ENCODE results near the gene MFRP. TPM values are rescaled to one million over a fixed set of nuclear protein-coding genes. Genes with fewer than 3 reads are reported as not detected.

The MFRP gene
- total and polyA plus RNA-seq, 9 donors, result not detected

DNA sequence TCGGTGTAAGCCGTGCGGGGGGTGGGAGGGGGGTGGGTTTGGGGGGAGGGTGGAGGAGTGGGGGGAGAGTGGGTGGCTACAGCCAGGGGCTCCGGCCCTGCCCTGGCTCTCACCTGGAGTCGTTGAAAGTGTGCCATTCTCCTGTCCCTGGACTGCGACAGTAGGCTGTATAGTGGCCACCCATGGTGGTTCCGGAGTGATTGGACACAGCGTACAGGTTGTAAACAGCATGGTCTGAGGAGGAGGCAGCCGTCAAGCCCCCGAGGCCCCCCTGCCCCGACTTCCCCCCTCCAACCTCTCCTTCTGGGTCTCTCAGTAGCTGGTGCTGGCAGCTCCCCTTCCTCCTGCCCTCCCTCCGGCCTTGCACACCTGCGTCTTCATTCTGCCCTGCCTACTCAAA lies 10.6 kb upstream of the MFRP start:
- H3K36me3 ChIP-seq (ENCODE audit: control insufficient read depth, insufficient read depth, low read length), result peaks cover 36% of the 10 kb centered on the region
- 70% methylated on average over 2 of the region's 13 CpGs for WGBS (ENCODE audit: insufficient coverage)
- no peak for DNase-seq
- H3K4me3 ChIP-seq (ENCODE audit: low read length), result peak overlapping the region; percentile 60
- H3K27me3 ChIP-seq (ENCODE audit: control insufficient read depth, insufficient read depth, low read length), result no peaks in the 10 kb centered on the region
- H3K9me3 ChIP-seq (replicated peaks; ENCODE audit: control insufficient read depth, low read depth, low read length), result no peaks in the 10 kb centered on the region
- H3K4me1 ChIP-seq (ENCODE audit: control insufficient read depth, insufficient read depth, low read length), result peaks cover 42% of the 10 kb centered on the region
- H3K27ac ChIP-seq (ENCODE audit: low read length), result no peak overlapping the region

GRCh38 chr11:119356349-119357031 lies 10.0 kb upstream of the MFRP start:
- WGBS (ENCODE audit: insufficient coverage), result 1% methylated on average over 41 of the region's 54 CpGs
- no peaks in the 10 kb centered on the region for H3K9me3 ChIP-seq (replicated peaks; ENCODE audit: control insufficient read depth, low read depth, low read length)
- peak overlapping the region; percentile 80 for H3K27ac ChIP-seq (ENCODE audit: low read length)
- peaks cover 36% of the 10 kb centered on the region for H3K4me1 ChIP-seq (ENCODE audit: control insufficient read depth, insufficient read depth, low read length)
- peak overlapping the region; percentile 60 for H3K4me3 ChIP-seq (ENCODE audit: low read length)
- peaks cover 36% of the 10 kb centered on the region for H3K36me3 ChIP-seq (ENCODE audit: control insufficient read depth, insufficient read depth, low read length)
- DNase-seq, result peak; percentile 91
- no peaks in the 10 kb centered on the region for H3K27me3 ChIP-seq (ENCODE audit: control insufficient read depth, insufficient read depth, low read length)

DNA sequence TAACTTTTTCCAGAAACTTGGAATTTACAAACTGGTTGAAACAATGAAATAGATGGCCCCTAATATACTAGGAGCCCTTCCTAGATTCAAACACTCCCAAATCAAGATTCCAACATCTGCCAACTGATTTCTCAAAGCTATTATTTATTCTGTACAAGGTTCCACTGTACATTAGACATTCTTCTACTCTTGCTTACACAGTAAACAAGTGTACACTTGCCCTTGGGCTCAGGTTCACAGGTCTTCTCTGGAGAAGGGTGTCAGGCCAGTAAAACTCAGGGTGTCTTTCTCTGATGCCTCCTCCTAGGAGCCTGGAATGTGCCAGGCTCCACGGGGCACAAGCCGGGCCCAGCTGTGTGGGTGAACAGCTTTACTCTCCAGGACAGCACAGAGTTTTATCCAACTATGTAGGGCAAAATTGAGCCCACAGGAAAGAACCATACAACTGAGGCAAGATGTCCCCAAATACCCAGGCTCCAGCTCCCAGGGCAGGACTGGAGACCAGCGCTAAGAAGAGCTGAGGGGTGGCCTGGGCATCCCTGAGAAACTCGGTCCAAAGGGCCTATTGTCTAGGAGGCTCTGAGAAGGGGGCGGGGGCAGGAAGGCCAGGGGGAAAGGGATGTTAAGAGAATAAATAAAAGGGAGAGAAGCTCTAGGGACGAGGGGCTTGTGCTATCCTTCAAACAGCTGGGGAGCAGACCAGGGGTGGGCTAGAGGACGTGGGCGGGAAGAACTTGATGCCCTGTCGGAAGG lies 8.8 kb upstream of the MFRP start:
- WGBS (ENCODE audit: insufficient coverage), result 82% methylated on average over 7 of the region's 9 CpGs
- no peak for DNase-seq
- H3K27me3 ChIP-seq (ENCODE audit: control insufficient read depth, insufficient read depth, low read length), result no peaks in the 10 kb centered on the region
- no peak overlapping the region for H3K27ac ChIP-seq (ENCODE audit: low read length)
- H3K4me3 ChIP-seq (ENCODE audit: low read length), result no peak overlapping the region
- H3K36me3 ChIP-seq (ENCODE audit: control insufficient read depth, insufficient read depth, low read length), result peaks cover 36% of the 10 kb centered on the region
- H3K4me1 ChIP-seq (ENCODE audit: control insufficient read depth, insufficient read depth, low read length), result peaks cover 29% of the 10 kb centered on the region
- H3K9me3 ChIP-seq (replicated peaks; ENCODE audit: control insufficient read depth, low read depth, low read length), result no peaks in the 10 kb centered on the region

DNA sequence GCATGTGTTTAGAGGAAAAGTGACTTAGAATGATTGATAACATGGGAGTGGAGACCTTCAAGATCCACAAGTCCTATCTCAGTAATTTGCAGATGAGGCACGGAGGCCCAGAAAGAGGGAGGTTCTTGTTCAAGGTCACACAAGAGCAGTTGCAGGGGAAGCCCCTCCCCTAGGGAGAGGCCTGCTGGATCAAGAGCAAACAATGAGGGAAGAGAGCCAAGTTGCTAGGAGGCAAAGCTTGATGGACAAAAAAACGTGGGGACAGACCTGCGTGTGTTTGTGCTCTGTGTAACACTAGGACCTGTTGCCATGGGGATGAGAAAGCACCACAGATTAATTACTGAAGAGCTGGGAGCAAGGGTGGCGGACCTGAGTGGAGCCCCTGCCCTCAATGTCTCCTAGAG lies 6.4 kb upstream of the MFRP start:
- DNase-seq, result peak; percentile 82
- Histone ChIP-seq H3K36me3 (ENCODE audit: control insufficient read depth, insufficient read depth, low read length) (peaks cover 16% of the 10 kb centered on the region), H3K4me3 (ENCODE audit: low read length) (no peak overlapping the region), H3K4me1 (ENCODE audit: control insufficient read depth, insufficient read depth, low read length) (peaks cover 26% of the 10 kb centered on the region), H3K27me3 (ENCODE audit: control insufficient read depth, insufficient read depth, low read length) (no peaks in the 10 kb centered on the region), H3K9me3 (replicated peaks; ENCODE audit: control insufficient read depth, low read depth, low read length) (no peaks in the 10 kb centered on the region), H3K27ac (ENCODE audit: low read length) (no peak overlapping the region)
- 42% methylated on average over 3 of the region's 4 CpGs for WGBS (ENCODE audit: insufficient coverage)

DNA sequence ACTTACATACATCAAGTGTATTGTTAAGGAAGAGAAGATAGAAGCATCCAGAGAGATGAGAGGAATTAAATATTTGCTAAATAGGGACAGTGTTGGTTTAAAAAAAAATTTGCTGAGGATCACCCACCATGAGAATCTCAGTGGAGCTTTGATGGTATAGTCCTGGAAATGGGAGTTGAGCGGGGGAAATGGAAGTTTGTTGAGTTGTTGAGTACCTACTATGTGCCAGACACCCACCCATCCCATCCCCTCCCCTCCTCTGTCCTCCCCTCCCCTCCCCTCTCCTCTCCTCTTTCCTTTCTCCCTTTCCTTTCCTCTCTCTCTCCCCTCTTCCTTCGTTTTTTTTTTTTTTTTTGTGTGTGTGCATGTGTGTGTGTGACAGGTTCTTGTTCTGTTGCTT lies 4.7 kb upstream of the MFRP start:
- WGBS (ENCODE audit: insufficient coverage), result no CpG with 5 or more reads among the region's 2 CpGs
- Histone ChIP-seq H3K4me3 (ENCODE audit: low read length) (no peak overlapping the region), H3K9me3 (replicated peaks; ENCODE audit: control insufficient read depth, low read depth, low read length) (no peaks in the 10 kb centered on the region), H3K27me3 (ENCODE audit: control insufficient read depth, insufficient read depth, low read length) (no peaks in the 10 kb centered on the region), H3K27ac (ENCODE audit: low read length) (no peak overlapping the region), H3K4me1 (ENCODE audit: control insufficient read depth, insufficient read depth, low read length) (peaks cover 23% of the 10 kb centered on the region), H3K36me3 (ENCODE audit: control insufficient read depth, insufficient read depth, low read length) (peaks cover 7% of the 10 kb centered on the region)
- DNase-seq, result no peak

- Histone ChIP-seq H3K4me3 (ENCODE audit: low read length) (no peak overlapping the region), H3K27me3 (ENCODE audit: control insufficient read depth, insufficient read depth, low read length) (no peaks in the 10 kb centered on the region), H3K9me3 (replicated peaks; ENCODE audit: control insufficient read depth, low read depth, low read length) (no peaks in the 10 kb centered on the region), H3K36me3 (ENCODE audit: control insufficient read depth, insufficient read depth, low read length) (peaks cover 4% of the 10 kb centered on the region), H3K4me1 (ENCODE audit: control insufficient read depth, insufficient read depth, low read length) (peaks cover 20% of the 10 kb centered on the region), H3K27ac (ENCODE audit: low read length) (no peak overlapping the region)
- WGBS (ENCODE audit: insufficient coverage), result 100% methylated on average over 2 of the region's 6 CpGs
- DNase-seq, result no peak
These were observed 3.8 kb upstream of the MFRP start for GRCh38 chr11:119350302-119350701.

GRCh38 chr11:119347940-119348605 lies 1.6 kb upstream of the MFRP start:
- Histone ChIP-seq H3K4me1 (ENCODE audit: control insufficient read depth, insufficient read depth, low read length) (peaks cover 18% of the 10 kb centered on the region), H3K9me3 (replicated peaks; ENCODE audit: control insufficient read depth, low read depth, low read length) (no peaks in the 10 kb centered on the region), H3K4me3 (ENCODE audit: low read length) (no peak overlapping the region), H3K27ac (ENCODE audit: low read length) (peak overlapping the region; percentile 35), H3K27me3 (ENCODE audit: control insufficient read depth, insufficient read depth, low read length) (no peaks in the 10 kb centered on the region), H3K36me3 (ENCODE audit: control insufficient read depth, insufficient read depth, low read length) (no peaks in the 10 kb centered on the region)
- peak; percentile 81 for DNase-seq
- WGBS (ENCODE audit: insufficient coverage), result 23% methylated on average over 10 of the region's 16 CpGs

GRCh38 chr11:119347242-119347641 lies 737 bp upstream of the MFRP start:
- Histone ChIP-seq H3K27me3 (ENCODE audit: control insufficient read depth, insufficient read depth, low read length) (peaks cover 3% of the 10 kb centered on the region), H3K27ac (ENCODE audit: low read length) (no peak overlapping the region), H3K4me3 (ENCODE audit: low read length) (no peak overlapping the region), H3K9me3 (replicated peaks; ENCODE audit: control insufficient read depth, low read depth, low read length) (no peaks in the 10 kb centered on the region), H3K4me1 (ENCODE audit: control insufficient read depth, insufficient read depth, low read length) (peaks cover 14% of the 10 kb centered on the region), H3K36me3 (ENCODE audit: control insufficient read depth, insufficient read depth, low read length) (no peaks in the 10 kb centered on the region)
- WGBS (ENCODE audit: insufficient coverage), result no CpG with 5 or more reads among the region's 2 CpGs
- DNase-seq, result peak; percentile 36

GRCh38 chr11:119345685-119346084 lies 820 bp downstream of the MFRP start:
- Histone ChIP-seq H3K27me3 (ENCODE audit: control insufficient read depth, insufficient read depth, low read length) (peaks cover 8% of the 10 kb centered on the region), H3K27ac (ENCODE audit: low read length) (no peak overlapping the region), H3K36me3 (ENCODE audit: control insufficient read depth, insufficient read depth, low read length) (no peaks in the 10 kb centered on the region), H3K4me1 (ENCODE audit: control insufficient read depth, insufficient read depth, low read length) (peaks cover 25% of the 10 kb centered on the region), H3K9me3 (replicated peaks; ENCODE audit: control insufficient read depth, low read depth, low read length) (no peaks in the 10 kb centered on the region), H3K4me3 (ENCODE audit: low read length) (no peak overlapping the region)
- WGBS (ENCODE audit: insufficient coverage), result 74% methylated on average over 8 of the region's 12 CpGs
- DNase-seq, result no peak

DNA sequence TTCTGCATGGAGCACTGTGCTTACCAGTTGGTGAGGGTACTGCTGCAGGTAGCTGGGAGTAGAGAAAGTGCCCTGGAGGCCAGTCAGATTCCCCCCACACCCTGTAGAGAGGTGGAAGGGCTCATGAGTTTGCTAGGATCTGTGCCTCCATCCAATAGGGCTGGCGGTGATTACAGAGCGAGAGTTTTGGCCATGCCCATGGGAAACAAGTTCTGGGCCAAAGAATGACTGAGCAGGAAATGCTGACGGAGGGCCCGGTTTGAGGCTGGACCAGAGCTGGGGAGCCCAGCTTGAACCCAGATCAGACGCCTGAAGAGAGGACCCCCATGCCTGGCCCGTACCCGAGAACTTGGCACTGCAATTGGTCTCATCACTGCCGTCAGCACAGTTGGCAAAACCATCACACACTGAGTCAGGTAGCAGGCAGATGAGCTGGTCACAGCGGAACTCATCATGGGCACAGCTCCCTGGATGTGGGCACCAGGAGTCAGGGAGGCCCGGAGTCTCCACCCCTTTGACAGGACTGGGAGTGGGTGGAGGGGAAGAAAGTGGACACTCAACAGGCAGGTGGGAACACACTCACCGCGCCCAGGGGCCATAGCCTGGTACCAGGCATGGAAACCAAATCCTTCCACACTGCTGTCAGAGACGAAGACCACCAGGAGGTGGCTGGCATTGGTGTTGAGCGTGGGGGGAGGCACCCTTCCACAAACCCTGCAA lies 2.1 kb downstream of the MFRP start:
- H3K27me3 ChIP-seq (ENCODE audit: control insufficient read depth, insufficient read depth, low read length), result peaks cover 11% of the 10 kb centered on the region
- peak; percentile 27 for DNase-seq
- peaks cover 32% of the 10 kb centered on the region for H3K4me1 ChIP-seq (ENCODE audit: control insufficient read depth, insufficient read depth, low read length)
- no peaks in the 10 kb centered on the region for H3K36me3 ChIP-seq (ENCODE audit: control insufficient read depth, insufficient read depth, low read length)
- no peak overlapping the region for H3K4me3 ChIP-seq (ENCODE audit: low read length)
- 54% methylated on average over 9 of the region's 14 CpGs for WGBS (ENCODE audit: insufficient coverage)
- H3K9me3 ChIP-seq (replicated peaks; ENCODE audit: control insufficient read depth, low read depth, low read length), result no peaks in the 10 kb centered on the region
- H3K27ac ChIP-seq (ENCODE audit: low read length), result no peak overlapping the region

All from muscle of leg (tissue), 11 donors.